GM06990 (cell line): Measurements from ENCODE around the gene RAB11B.
"Not testable (repeated sequence)": the region's sequence is repeated elsewhere in the genome, so short reads cannot be mapped to it uniquely, and the experiment has no call there.

Experiments used
- DNase-seq: peaks from one replicate; pipeline ENCODE4 v3.0.0-alpha.2; 2011; ENCODE audit not compliant: insufficient read length; ENCODE audit errors: extremely low read depth
- H3K27me3 ChIP-seq: replicated peaks from 2 replicates; pipeline ENCODE4 v1.6.0; 2011; ENCODE audit warnings: low read length; ENCODE audit not compliant: control insufficient read depth, insufficient read depth
- H3K36me3 ChIP-seq: 2 replicates; pipeline ENCODE4 v1.5.1; 2011; ENCODE audit warnings: low read length; ENCODE audit not compliant: control insufficient read depth, insufficient read depth
- H3K4me3 ChIP-seq: replicated peaks from 2 replicates; pipeline ENCODE4 v1.5.1; 2011; ENCODE audit warnings: low read depth, mild to moderate bottlenecking, control low read depth, low read length
- CTCF ChIP-seq: IDR thresholded peaks from 2 replicates; pipeline ENCODE4 v1.5.1; 2011; ENCODE audit warnings: low read length, control low read depth, mild to moderate bottlenecking, inconsistent platforms; ENCODE audit not compliant: insufficient read depth, poor library complexity, severe bottlenecking

Gene RAB11B

GRCh38 chr19:8429044-8429443 lies 38.9 kb downstream of the RAB11B start:
- no peak for TF ChIP-seq CTCF
- no peaks in the 10 kb centered on the region for H3K36me3 ChIP-seq
- DNase-seq: no peak
- H3K4me3 ChIP-seq: no peak overlapping the region
- no peaks in the 10 kb centered on the region for H3K27me3 ChIP-seq

GRCh38 chr19:8429826-8430225 lies 39.7 kb downstream of the RAB11B start:
- no peak for TF ChIP-seq CTCF
- DNase-seq: no peak

GRCh38 chr19:8430650-8431049 lies 40.5 kb downstream of the RAB11B start:
- no peak for TF ChIP-seq CTCF
- Histone ChIP-seq H3K4me3 (no peak overlapping the region), H3K36me3 (no peaks in the 10 kb centered on the region), H3K27me3 (no peaks in the 10 kb centered on the region)
- DNase-seq: no peak

More at GRCh38 chr19:8429826-8430225, 39.7 kb downstream of the RAB11B start:
- Histone ChIP-seq H3K36me3 (no peaks in the 10 kb centered on the region), H3K27me3 (no peaks in the 10 kb centered on the region), H3K4me3 (no peak overlapping the region)

GRCh38 chr19:8438236-8438635 lies 48.1 kb downstream of the RAB11B start:
- TF ChIP-seq CTCF: no peak
- Histone ChIP-seq H3K4me3 (no peak overlapping the region), H3K36me3 (no peaks in the 10 kb centered on the region), H3K27me3 (no peaks in the 10 kb centered on the region)
- DNase-seq: no peak

- DNase-seq: no peak
- Histone ChIP-seq H3K4me3 (no peak overlapping the region), H3K27me3 (no peaks in the 10 kb centered on the region), H3K36me3 (no peaks in the 10 kb centered on the region; the same call in 1 of the 2 replicates)
- no peak for TF ChIP-seq CTCF
Measured at GRCh38 chr19:8441725-8442544, 51.8 kb downstream of the RAB11B start.

GRCh38 chr19:8444140-8444676 lies 54.0 kb downstream of the RAB11B start:
- H3K27me3 ChIP-seq, H3K36me3 ChIP-seq, DNase-seq: not testable (repeated sequence)
- H3K4me3 ChIP-seq: peak overlapping the region; percentile 98
